HEK293 (cell line): ENCODE results near the gene KIAA1671.

Experiments
- CTCF ChIA-PET: fragments of 350-600 bp; formaldehyde crosslinking; extraction: SDS; loops from one replicate; lab custom pipeline; 2021; ENCODE audit warnings: antibody characterized with exemption; lab: Yijun Ruan, JAX
- POLR2A ChIA-PET: fragments of 300-600 bp; formaldehyde crosslinking; extraction: SDS; loops from one replicate; lab custom pipeline; 2020; ENCODE audit warnings: antibody characterized with exemption, inconsistent platforms; lab: Yijun Ruan, JAX
- H3K27ac ChIP-seq: fragments of 200-500 bp; sonication (Bioruptor generic); 2 replicates; pipeline ENCODE4 v1.5.1; 2014; ENCODE audit warnings: low read depth, low read length, control low read depth, inconsistent platforms; ENCODE audit errors: extremely low read depth
- H3K36me3 ChIP-seq, 2 experiments: fragments of 200-500 bp in 1 of 2; sonication (Bioruptor generic) in 1 of 2; 1 replicate in 1 of 2; 2 replicates in 1 of 2; pipeline ENCODE4 v1.5.1; 2014 to 2017; ENCODE audit warnings: inconsistent platforms in 2 of 2, low read length in 2 of 2; ENCODE audit not compliant: control insufficient read depth in 2 of 2, insufficient read depth in 1 of 2
- H3K4me1 ChIP-seq: fragments of 200-500 bp; sonication (Bioruptor generic); 2 replicates; pipeline ENCODE4 v1.5.1; 2014; ENCODE audit warnings: mild to moderate bottlenecking, low read length, inconsistent platforms; ENCODE audit not compliant: control insufficient read depth, insufficient read depth
- H3K4me3 ChIP-seq: 2 replicates; pipeline ENCODE4 v1.5.1; 2011; ENCODE audit warnings: low read depth, mild to moderate bottlenecking, control low read depth, low read length, moderate library complexity
- H3K9me3 ChIP-seq: fragments of 200-500 bp; sonication (Bioruptor generic); 2 replicates; pipeline ENCODE4 v1.5.1; 2014; ENCODE audit warnings: low read depth, low read length, inconsistent platforms; ENCODE audit not compliant: control insufficient read depth, insufficient read depth
- BCL11A ChIP-seq: fragments of 450-650 bp; formaldehyde crosslinking; IDR thresholded peaks from 2 replicates; pipeline ENCODE4 v1.5.1; 2016; ENCODE audit warnings: low read depth, missing biosample characterization, missing genetic modification characterization
- SP3 ChIP-seq: fragments of 450-650 bp; formaldehyde crosslinking; IDR thresholded peaks from 2 replicates; pipeline ENCODE4 v1.5.1; 2016; ENCODE audit warnings: missing biosample characterization, missing genetic modification characterization
- YY1 ChIP-seq: fragments of 450-650 bp; formaldehyde crosslinking; IDR thresholded peaks from 2 replicates; pipeline ENCODE4 v1.5.1; 2018; ENCODE audit warnings: missing biosample characterization, missing genetic modification characterization
- ZBTB1 ChIP-seq: fragments of 450-650 bp; formaldehyde crosslinking; IDR thresholded peaks from 2 replicates; pipeline ENCODE4 v1.5.1; 2016; ENCODE audit warnings: missing biosample characterization, missing genetic modification characterization
- ZFP3 ChIP-seq: fragments of 450-650 bp; formaldehyde crosslinking; IDR thresholded peaks from 2 replicates; pipeline ENCODE4 v1.5.1; 2016; ENCODE audit warnings: low read depth, missing biosample characterization, missing genetic modification characterization
- ZNF132 ChIP-seq: fragments of 450-650 bp; formaldehyde crosslinking; IDR thresholded peaks from 2 replicates; pipeline ENCODE4 v1.5.1; 2017; ENCODE audit warnings: missing biosample characterization, missing genetic modification characterization, borderline replicate concordance
- ZNF175 ChIP-seq: fragments of 450-650 bp; formaldehyde crosslinking; IDR thresholded peaks from 2 replicates; pipeline ENCODE4 v1.5.1; 2016; ENCODE audit warnings: missing biosample characterization, missing genetic modification characterization
- ZNF19 ChIP-seq: fragments of 450-650 bp; formaldehyde crosslinking; IDR thresholded peaks from 2 replicates; pipeline ENCODE4; 2016; ENCODE audit warnings: missing biosample characterization, missing genetic modification characterization, low read depth
- ZNF211 ChIP-seq: fragments of 450-650 bp; formaldehyde crosslinking; IDR thresholded peaks from 2 replicates; pipeline ENCODE4 v1.5.1; 2016; ENCODE audit warnings: low read depth, missing biosample characterization, missing genetic modification characterization
- ZNF354C ChIP-seq: fragments of 450-650 bp; formaldehyde crosslinking; IDR thresholded peaks from 2 replicates; pipeline ENCODE4 v1.5.1; 2016; ENCODE audit warnings: missing biosample characterization, missing genetic modification characterization, low read depth, borderline replicate concordance
- ZNF37A ChIP-seq: fragments of 450-650 bp; IDR thresholded peaks from 2 replicates; pipeline ENCODE4 v1.5.1; 2018; ENCODE audit warnings: missing biosample characterization, missing genetic modification characterization
- ZNF398 ChIP-seq: fragments of 450-650 bp; formaldehyde crosslinking; IDR thresholded peaks from 2 replicates; pipeline ENCODE4 v1.5.1; 2017; ENCODE audit warnings: missing biosample characterization, missing genetic modification characterization
- ZNF558 ChIP-seq: fragments of 450-650 bp; formaldehyde crosslinking; IDR thresholded peaks from 2 replicates; pipeline ENCODE4 v1.5.1; 2016; ENCODE audit warnings: missing biosample characterization, missing genetic modification characterization
- ZNF561 ChIP-seq: fragments of 450-650 bp; IDR thresholded peaks from 2 replicates; pipeline ENCODE4 v1.5.1; 2018; ENCODE audit warnings: missing biosample characterization, missing genetic modification characterization, borderline replicate concordance
- ZNF639 ChIP-seq: fragments of 450-650 bp; formaldehyde crosslinking; IDR thresholded peaks from 2 replicates; pipeline ENCODE4 v1.5.1; 2016; ENCODE audit warnings: missing biosample characterization, missing genetic modification characterization
- ZNF670 ChIP-seq: fragments of 450-650 bp; formaldehyde crosslinking; IDR thresholded peaks from 2 replicates; pipeline ENCODE4 v1.5.1; 2016; ENCODE audit warnings: missing biosample characterization, missing genetic modification characterization, low read depth
- ZNF747 ChIP-seq: fragments of 450-650 bp; formaldehyde crosslinking; IDR thresholded peaks from 2 replicates; pipeline ENCODE4 v1.5.1; 2016; ENCODE audit warnings: missing biosample characterization, missing genetic modification characterization
- ZNF76 ChIP-seq: fragments of 450-650 bp; formaldehyde crosslinking; IDR thresholded peaks from 2 replicates; pipeline ENCODE4; 2016; ENCODE audit warnings: low read depth, missing biosample characterization, missing genetic modification characterization, borderline replicate concordance
- ZSCAN4 ChIP-seq: fragments of 450-650 bp; formaldehyde crosslinking; IDR thresholded peaks from 2 replicates; pipeline ENCODE4 v1.5.1; 2017; ENCODE audit warnings: missing biosample characterization, missing genetic modification characterization

KIAA1671 gene

GRCh38 chr22:24920029-24920428 is 32.5 kb upstream of the KIAA1671 start:
- ChIA-PET POLR2A (no interaction called here), CTCF (no interaction called here)
- no peak overlapping the region for H3K4me3 ChIP-seq
- no peak overlapping the region for H3K27ac ChIP-seq
- H3K9me3 ChIP-seq: no peaks in the 10 kb centered on the region
- H3K4me1 ChIP-seq: no peaks in the 10 kb centered on the region
- TF ChIP-seq ZNF132 (tag by site-specific recombination) (no peak), ZNF747 (tag by site-specific recombination) (no peak), ZSCAN4 (tag by site-specific recombination) (no peak), ZBTB1 (tag by site-specific recombination) (no peak), SP3 (tag by site-specific recombination) (no peak), BCL11A (tag by site-specific recombination) (no peak)
- no peaks in the 10 kb centered on the region for H3K36me3 ChIP-seq

- Histone ChIP-seq H3K4me3 (no peak overlapping the region), H3K9me3 (no peaks in the 10 kb centered on the region), H3K27ac (no peak overlapping the region), H3K4me1 (no peaks in the 10 kb centered on the region), H3K36me3 (no peaks in the 10 kb centered on the region)
- ChIA-PET POLR2A (no interaction called here), CTCF (interaction anchor here (0.6 to 1.6 kb wide), 6 partner anchors 13 to 157 kb away, joined by 3 to 5 read pairs (median 4); no protein-coding TSS in a partner anchor)
- TF ChIP-seq ZNF639 (tag by site-specific recombination): no peak
- no peak for TF ChIP-seq ZNF354C (tag by site-specific recombination)
- no peak for TF ChIP-seq ZNF76 (tag by site-specific recombination)
- no peak for TF ChIP-seq ZNF211 (tag by site-specific recombination)
- TF ChIP-seq YY1: no peak
- no peak for TF ChIP-seq ZFP3 (tag by site-specific recombination)
- no peak for TF ChIP-seq ZNF37A (tag by site-specific recombination)
- TF ChIP-seq ZNF19 (tag by site-specific recombination): no peak
- TF ChIP-seq ZNF175 (tag by site-specific recombination): no peak
- TF ChIP-seq ZNF670: no peak
- TF ChIP-seq ZNF561: no peak
Observed at GRCh38 chr22:24925586-24926427, 26.7 kb upstream of the KIAA1671 start.

- Histone ChIP-seq H3K4me3 (no peak overlapping the region), H3K9me3 (no peaks in the 10 kb centered on the region), H3K27ac (no peak overlapping the region), H3K4me1 (no peaks in the 10 kb centered on the region), H3K36me3 (no peaks in the 10 kb centered on the region)
- ChIA-PET CTCF (interaction anchor here (0.6 to 1.8 kb wide), 8 partner anchors 8 to 971 kb away, joined by 3 to 13 read pairs (median 4); no protein-coding TSS in a partner anchor), POLR2A (no interaction called here)
- TF ChIP-seq ZNF398: no peak
- TF ChIP-seq ZNF558 (tag by site-specific recombination): no peak
Observed at GRCh38 chr22:24926428-24926725, 26.1 kb upstream of the KIAA1671 start.
